Skeletal muscle tissue (tissue), 4 donors: ENCODE results near the gene AMY1A. TPM values are rescaled to one million over a fixed set of nuclear protein-coding genes. Genes with fewer than 3 reads are reported as not detected.
"Not testable (repeated sequence)": the region's sequence is repeated elsewhere in the genome, so short reads cannot be mapped to it uniquely, and the experiment has no call there.

Experiments used
- H3K27ac ChIP-seq: one replicate; pipeline ENCODE4 v1.7.0; 2013; ENCODE audit warnings: mild to moderate bottlenecking, low read depth, low read length, inconsistent platforms
- H3K27me3 ChIP-seq, 3 donors: one replicate each; pipeline ENCODE4 v1.7.0; 2013; ENCODE audit warnings: low read length in 3 of 3; ENCODE audit not compliant: control insufficient read depth in 3 of 3, insufficient read depth in 3 of 3
- H3K36me3 ChIP-seq, 3 donors: one replicate each; pipeline ENCODE4 v1.7.0; 2013; ENCODE audit warnings: low read length in 3 of 3; ENCODE audit not compliant: control insufficient read depth in 3 of 3, insufficient read depth in 3 of 3
- H3K4me1 ChIP-seq, 3 donors: one replicate each; pipeline ENCODE4 v1.7.0; 2013; ENCODE audit warnings: low read length in 3 of 3, mild to moderate bottlenecking in 3 of 3; ENCODE audit not compliant: control insufficient read depth in 3 of 3, insufficient read depth in 3 of 3
- H3K4me3 ChIP-seq, 3 donors: one replicate each; pipeline ENCODE4 v1.7.0; 2013; ENCODE audit warnings: low read length in 3 of 3
- H3K9ac ChIP-seq, 3 donors: one replicate each; pipeline ENCODE4 v1.7.0; 2013; ENCODE audit warnings: low read length in 3 of 3, mild to moderate bottlenecking in 3 of 3, moderate library complexity in 2 of 3, low read depth in 1 of 3
- H3K9me3 ChIP-seq, 3 donors: one replicate each; pipeline ENCODE4 v1.7.0; 2013; ENCODE audit warnings: low read length in 3 of 3; ENCODE audit not compliant: control insufficient read depth in 3 of 3
- total RNA-seq: library from RNA; depleted of rRNA; stranded (reverse); fragments of >200 nt; gene quantifications from one replicate; pipeline ENCODE4 v1.2.3, GENCODE V29; 2014
- donor health status: Osteomylitis.

The AMY1A gene
- not detected for total RNA-seq

GRCh38 chr1:103655460-103655859, at the start of gene AMY1A:
TSS of gene AMY1A (plus strand) at chr1:103655760. CDS start at chr1:103656331, 571 bp downstream.
- H3K9ac ChIP-seq, H3K4me3 ChIP-seq, H3K4me1 ChIP-seq, H3K9me3 ChIP-seq, H3K27me3 ChIP-seq, H3K36me3 ChIP-seq, H3K27ac ChIP-seq: not testable (repeated sequence)

- Histone ChIP-seq H3K27me3 (no peaks in the 10 kb centered on the region), H3K27ac (no peak overlapping the region)
These were observed 39.2 kb upstream of the AMY1A start for GRCh38 chr1:103616362-103616761.

GRCh38 chr1:103616994-103617477, 38.5 kb upstream of the AMY1A start, which contains the start of gene AMY2A:
TSS of gene AMY2A (plus strand) at chr1:103617427. CDS start at chr1:103617441, 14 bp downstream.
- H3K36me3 ChIP-seq, H3K9me3 ChIP-seq, H3K9ac ChIP-seq, H3K27me3 ChIP-seq, H3K4me3 ChIP-seq, H3K4me1 ChIP-seq, H3K27ac ChIP-seq: not testable (repeated sequence)

More at GRCh38 chr1:103616362-103616761, 39.2 kb upstream of the AMY1A start:
- Histone ChIP-seq H3K36me3 (no peaks in the 10 kb centered on the region), H3K4me3 (no peak overlapping the region), H3K9me3 (no peaks in the 10 kb centered on the region), H3K4me1 (no peaks in the 10 kb centered on the region), H3K9ac (no peak overlapping the region)

- not testable (repeated sequence) for H3K9me3 ChIP-seq, H3K36me3 ChIP-seq, H3K27ac ChIP-seq, H3K27me3 ChIP-seq, H3K4me3 ChIP-seq, H3K9ac ChIP-seq, H3K4me1 ChIP-seq
These were observed 28.1 kb upstream of the AMY1A start for GRCh38 chr1:103627436-103627835.

- not testable (repeated sequence) for H3K4me3 ChIP-seq, H3K9ac ChIP-seq, H3K4me1 ChIP-seq
These were observed 14.4 kb upstream of the AMY1A start for GRCh38 chr1:103641194-103641593.

GRCh38 chr1:103643908-103644307, 11.7 kb upstream of the AMY1A start:
- not testable (repeated sequence) for H3K9me3 ChIP-seq, H3K27ac ChIP-seq, H3K36me3 ChIP-seq, H3K27me3 ChIP-seq, H3K4me3 ChIP-seq, H3K4me1 ChIP-seq, H3K9ac ChIP-seq

More at GRCh38 chr1:103641194-103641593, 14.4 kb upstream of the AMY1A start:
- H3K27ac ChIP-seq, H3K27me3 ChIP-seq, H3K36me3 ChIP-seq, H3K9me3 ChIP-seq: not testable (repeated sequence)

- not testable (repeated sequence) for H3K27ac ChIP-seq, H3K27me3 ChIP-seq, H3K9me3 ChIP-seq, H3K4me1 ChIP-seq, H3K4me3 ChIP-seq, H3K36me3 ChIP-seq, H3K9ac ChIP-seq
These were observed 5.3 kb upstream of the AMY1A start for GRCh38 chr1:103650305-103650704.

GRCh38 chr1:103650889-103651288, 4.7 kb upstream of the AMY1A start:
- H3K4me1 ChIP-seq, H3K27me3 ChIP-seq, H3K27ac ChIP-seq, H3K9ac ChIP-seq, H3K36me3 ChIP-seq, H3K4me3 ChIP-seq, H3K9me3 ChIP-seq: not testable (repeated sequence)

GRCh38 chr1:103654133-103654532, 1.4 kb upstream of the AMY1A start:
- H3K9me3 ChIP-seq, H3K27me3 ChIP-seq: not testable (repeated sequence)

GRCh38 chr1:103676335-103676734, 20.8 kb downstream of the AMY1A start:
- not testable (repeated sequence) for H3K4me3 ChIP-seq, H3K4me1 ChIP-seq, H3K9ac ChIP-seq, H3K9me3 ChIP-seq, H3K36me3 ChIP-seq, H3K27me3 ChIP-seq, H3K27ac ChIP-seq

More at GRCh38 chr1:103654133-103654532, 1.4 kb upstream of the AMY1A start:
- not testable (repeated sequence) for H3K4me3 ChIP-seq, H3K4me1 ChIP-seq, H3K36me3 ChIP-seq, H3K9ac ChIP-seq, H3K27ac ChIP-seq

GRCh38 chr1:103696110-103696509, 40.5 kb downstream of the AMY1A start, which contains the start of gene AMY1B:
TSS of gene AMY1B (minus strand) at chr1:103696210. CDS start at chr1:103695639, 571 bp downstream.
- H3K27me3 ChIP-seq, H3K36me3 ChIP-seq, H3K9ac ChIP-seq, H3K4me3 ChIP-seq, H3K27ac ChIP-seq, H3K9me3 ChIP-seq, H3K4me1 ChIP-seq: not testable (repeated sequence)
